ENCODE measurements around the gene AHI1. TPM values are rescaled to one million over a fixed set of nuclear protein-coding genes. Genes with fewer than 3 reads are reported as not detected.
A peak's percentile ranks its signal among the peaks of the same experiment; 100 is the strongest.

The AHI1 gene
- total and polyA plus RNA-seq, 2 of the 13 experiments (the other 11 are each of a cell fraction or from before 2014, with no cell fraction given), result 7.2 to 18.6 TPM

GRCh38 chr6:135521431-135521830 lies 23.9 kb upstream of the AHI1 start:
- BruUV-seq (replicated peaks), result no TSS peak
- 0 out of 2 replicates have a peak, but pooled peaks cover 7% of the 10 kb centered on the region for H3K4me1 ChIP-seq (ENCODE audit: insufficient read depth, low read length)
- ChIA-PET CTCF (ENCODE audit: low intra/inter-chr PET ratio, low total read pairs) (no interaction called here), POLR2A (no interaction called here)
- no peaks in the 10 kb centered on the region for H4K20me1 ChIP-seq (ENCODE audit: insufficient read depth, low read length)
- no peaks in the 10 kb centered on the region; a peak in 1 of 5 replicates for H3K27me3 ChIP-seq (ENCODE audit: control insufficient read depth in 1 of 2, insufficient read depth in 2 of 2, low read length in 2 of 2)
- ATAC-seq (no peak), FAIRE-seq (no peak), DNase-seq (ENCODE audit: low spot score) (no peak)
- H3K9me3 ChIP-seq (ENCODE audit: low read length), result no peaks in the 10 kb centered on the region
- in situ Hi-C loops (cut with HindIII; ENCODE audit: extremely low pct_ligation_motif_present, low pct_unique_long_range_greater_than_20kb) (no loop called here), intact Hi-C loops (cut with micrococcal nuclease; ENCODE audit: unreplicated experiment) (no loop called here)
- no peaks in the 10 kb centered on the region for H3K36me3 ChIP-seq (replicated peaks in 1 of 2; ENCODE audit: control insufficient read depth in 1 of 2, insufficient read depth in 2 of 2, low read length in 2 of 2)
- H3K27ac ChIP-seq (ENCODE audit: extremely low read length, insufficient read depth, low read length), result no peak overlapping the region
- peak; percentile 73 for TF ChIP-seq CREB1 (IDR thresholded peaks at IDR 0.05)
- no peak for TF ChIP-seq CREB1 (CRISPR knock-in tag; IDR thresholded peaks at IDR 0.05)
- peak; percentile 63 for TF ChIP-seq ATF7 (IDR thresholded peaks at IDR 0.05)
- TF ChIP-seq ATF7 (CRISPR knock-in tag; IDR thresholded peaks at IDR 0.05), result no peak
- TF ChIP-seq ARNT2 (CRISPR knock-in tag; IDR thresholded peaks at IDR 0.05; ENCODE audit: low read depth), result no peak
- H3K4me2 ChIP-seq (ENCODE audit: low read depth, low read length), result no peak overlapping the region
- no peaks in the 10 kb centered on the region for H3K79me2 ChIP-seq (ENCODE audit: insufficient read depth, low read length)
- H3K4me3 ChIP-seq (replicated peaks in 1 of 3; ENCODE audit: insufficient read depth in 1 of 3, low read depth in 2 of 3, low read length in 3 of 3), result no peak overlapping the region
- H3K9ac ChIP-seq (ENCODE audit: insufficient read depth, low read depth, low read length), result no peak overlapping the region
- H2AFZ ChIP-seq (ENCODE audit: low read length), result no peak overlapping the region
- 90% methylated on average over 1 of the region's 1 CpG for WGBS (ENCODE audit: low lambda C conversion rate)

- H2AFZ ChIP-seq (ENCODE audit: low read length), result no peak overlapping the region
- no peak overlapping the region for H3K27ac ChIP-seq (ENCODE audit: extremely low read length, insufficient read depth, low read length)
- H3K4me1 ChIP-seq (ENCODE audit: insufficient read depth, low read length), result 0 out of 2 replicates have a peak, but pooled peaks cover 7% of the 10 kb centered on the region
- FAIRE-seq (no peak), ATAC-seq (no peak), DNase-seq (ENCODE audit: low spot score) (no peak)
- in situ Hi-C loops (cut with HindIII; ENCODE audit: extremely low pct_ligation_motif_present, low pct_unique_long_range_greater_than_20kb), result no loop called here
- 17% methylated on average over 2 of the region's 2 CpGs for WGBS (ENCODE audit: low lambda C conversion rate)
- ChIA-PET POLR2A (no interaction called here), CTCF (ENCODE audit: low intra/inter-chr PET ratio, low total read pairs) (no interaction called here)
- no peak overlapping the region for H3K4me3 ChIP-seq (replicated peaks in 1 of 3; ENCODE audit: insufficient read depth in 1 of 3, low read depth in 2 of 3, low read length in 3 of 3)
- H3K36me3 ChIP-seq (replicated peaks in 1 of 2; ENCODE audit: control insufficient read depth in 1 of 2, insufficient read depth in 2 of 2, low read length in 2 of 2), result no peaks in the 10 kb centered on the region
- no peaks in the 10 kb centered on the region; a peak in 1 of 5 replicates for H3K27me3 ChIP-seq (ENCODE audit: control insufficient read depth in 1 of 2, insufficient read depth in 2 of 2, low read length in 2 of 2)
- no peaks in the 10 kb centered on the region for H3K9me3 ChIP-seq (ENCODE audit: low read length)
- no peaks in the 10 kb centered on the region for H4K20me1 ChIP-seq (ENCODE audit: insufficient read depth, low read length)
- H3K9ac ChIP-seq (ENCODE audit: insufficient read depth, low read depth, low read length), result no peak overlapping the region
- intact Hi-C loops (cut with micrococcal nuclease; ENCODE audit: unreplicated experiment), result no loop called here
- no peaks in the 10 kb centered on the region for H3K79me2 ChIP-seq (ENCODE audit: insufficient read depth, low read length)
- H3K4me2 ChIP-seq (ENCODE audit: low read depth, low read length), result no peak overlapping the region
- no TSS peak for BruUV-seq (replicated peaks)
- TF ChIP-seq ZNF256 (CRISPR knock-in tag; conservative IDR thresholded peaks at IDR 0.05), result no peak
- TF ChIP-seq YEATS2 (CRISPR knock-in tag; IDR thresholded peaks at IDR 0.05; ENCODE audit: borderline replicate concordance), result no peak
- no peak for TF ChIP-seq NRL (CRISPR knock-in tag; IDR thresholded peaks at IDR 0.05; ENCODE audit: borderline replicate concordance)
- TF ChIP-seq HHEX (CRISPR knock-in tag; IDR thresholded peaks at IDR 0.05), result no peak
- no peak for TF ChIP-seq ZNF597 (CRISPR knock-in tag; IDR thresholded peaks at IDR 0.05)
- TF ChIP-seq ZNF180 (CRISPR knock-in tag; IDR thresholded peaks at IDR 0.05; ENCODE audit: borderline replicate concordance, low read depth), result no peak
- TF ChIP-seq CEBPG (CRISPR knock-in tag; IDR thresholded peaks at IDR 0.05), result no peak
- TF ChIP-seq WIZ (CRISPR knock-in tag; IDR thresholded peaks at IDR 0.05), result no peak
- no peak for TF ChIP-seq ZNF556 (CRISPR knock-in tag; IDR thresholded peaks at IDR 0.05; ENCODE audit: borderline replicate concordance)
- TF ChIP-seq HOXD1 (CRISPR knock-in tag; IDR thresholded peaks at IDR 0.05), result no peak
- TF ChIP-seq SETDB1 (CRISPR knock-in tag; IDR thresholded peaks at IDR 0.05; ENCODE audit: borderline replicate concordance), result no peak
- TF ChIP-seq MED1 (CRISPR knock-in tag; IDR thresholded peaks at IDR 0.05), result no peak
- no peak for TF ChIP-seq SP4 (CRISPR knock-in tag; IDR thresholded peaks at IDR 0.05)
- TF ChIP-seq ZNF513 (CRISPR knock-in tag; conservative IDR thresholded peaks at IDR 0.05), result no peak
- TF ChIP-seq PHB2 (IDR thresholded peaks at IDR 0.05; ENCODE audit: partially characterized antibody), result no peak
- no peak for TF ChIP-seq IRF2 (CRISPR knock-in tag; IDR thresholded peaks at IDR 0.05)
These were observed 23.2 kb upstream of the AHI1 start for GRCh38 chr6:135520781-135521180.
